Measurements from ENCODE around the gene IGFLR1. TPM values are rescaled to one million over a fixed set of nuclear protein-coding genes. Genes with fewer than 3 reads are reported as not detected.
A peak's percentile ranks its signal among the peaks of the same experiment; 100 is the strongest.

Gene IGFLR1
- total RNA-seq, 1 donor from 2014 or later, result 2.9 TPM

- DNase-seq (peak; percentile 98), ATAC-seq (ENCODE audit: poor library complexity) (peak; percentile 87)
- intact Hi-C loops (cut with DNase I), result no loop called here
Measured at GRCh38 chr19:35745328-35746086, 3.3 kb upstream of the IGFLR1 start, which contains the start of the genes PSENEN and U2AF1L4. PSENEN (plus strand) TSS chr19:35745651; CDS start chr19:35745931, 280 bp downstream. U2AF1L4 (minus strand) TSS chr19:35745418; CDS start chr19:35745391, 27 bp downstream.

GRCh38 chr19:35744430-35745327 is 2.4 kb upstream of the IGFLR1 start:
- intact Hi-C loops (cut with DNase I), result no loop called here
- DNase-seq, result peak; percentile 96
- ATAC-seq (ENCODE audit: poor library complexity), result peak; percentile 79

GRCh38 chr19:35743640-35744429 is 1.6 kb upstream of the IGFLR1 start:
- intact Hi-C loops (cut with DNase I), result no loop called here
- ATAC-seq (ENCODE audit: poor library complexity) (no peak), DNase-seq (no peak)

GRCh38 chr19:35741203-35741515 is 1.1 kb downstream of the IGFLR1 start:
- ATAC-seq (ENCODE audit: poor library complexity) (no peak), DNase-seq (no peak)
- intact Hi-C loops (cut with DNase I), result no loop called here

- intact Hi-C loops (cut with DNase I), result no loop called here
- ATAC-seq (ENCODE audit: poor library complexity), result peak; percentile 86
- DNase-seq, result peak; percentile 99
Measured at GRCh38 chr19:35740423-35741202, 1.6 kb downstream of the IGFLR1 start.

GRCh38 chr19:35740108-35740422 is 2.2 kb downstream of the IGFLR1 start:
- DNase-seq (no peak), ATAC-seq (ENCODE audit: poor library complexity) (no peak)
- intact Hi-C loops (cut with DNase I), result no loop called here

GRCh38 chr19:35739275-35740107 is 2.8 kb downstream of the IGFLR1 start:
- no peak for DNase-seq
- ATAC-seq (ENCODE audit: poor library complexity), result no peak
- intact Hi-C loops (cut with DNase I), result no loop called here

- DNase-seq, result no peak
- intact Hi-C loops (cut with DNase I), result no loop called here
Measured at GRCh38 chr19:35738887-35739229, 3.4 kb downstream of the IGFLR1 start.

GRCh38 chr19:35738021-35738886 is 4.0 kb downstream of the IGFLR1 start:
- no peak for ATAC-seq (ENCODE audit: poor library complexity)
- intact Hi-C loops (cut with DNase I), result no loop called here
- DNase-seq, result no peak

More at GRCh38 chr19:35738887-35739229, 3.4 kb downstream of the IGFLR1 start:
- ATAC-seq (ENCODE audit: poor library complexity), result no peak

- intact Hi-C loops (cut with DNase I), result no loop called here
- ATAC-seq (ENCODE audit: poor library complexity) (no peak), DNase-seq (no peak)
Measured at GRCh38 chr19:35736913-35737886, 5.1 kb downstream of the IGFLR1 start.

- ATAC-seq (ENCODE audit: poor library complexity) (no peak), DNase-seq (no peak)
- intact Hi-C loops (cut with DNase I), result no loop called here
Measured at GRCh38 chr19:35734889-35735288, 7.4 kb downstream of the IGFLR1 start.

- DNase-seq (no peak), ATAC-seq (ENCODE audit: poor library complexity) (no peak)
- intact Hi-C loops (cut with DNase I), result no loop called here
Measured at GRCh38 chr19:35734273-35734672, 8.0 kb downstream of the IGFLR1 start.

GRCh38 chr19:35733180-35734125 is 8.8 kb downstream of the IGFLR1 start:
- DNase-seq, result no peak
- no peak for ATAC-seq (ENCODE audit: poor library complexity)
- intact Hi-C loops (cut with DNase I), result no loop called here

GRCh38 chr19:35732540-35733179 is 9.6 kb downstream of the IGFLR1 start:
- ATAC-seq (ENCODE audit: poor library complexity), result no peak
- intact Hi-C loops (cut with DNase I), result no loop called here
- DNase-seq, result no peak

All from Right ventricle myocardium superior (tissue), 1 donor.